ENCODE measurements around the gene TSPAN6. TPM values are rescaled to one million over a fixed set of nuclear protein-coding genes. Genes with fewer than 3 reads are reported as not detected.

The TSPAN6 gene
- total and polyA plus RNA-seq, 2 of the 4 experiments (the other 2 are of a cell fraction), result 16.1 to 20.1 TPM

DNA sequence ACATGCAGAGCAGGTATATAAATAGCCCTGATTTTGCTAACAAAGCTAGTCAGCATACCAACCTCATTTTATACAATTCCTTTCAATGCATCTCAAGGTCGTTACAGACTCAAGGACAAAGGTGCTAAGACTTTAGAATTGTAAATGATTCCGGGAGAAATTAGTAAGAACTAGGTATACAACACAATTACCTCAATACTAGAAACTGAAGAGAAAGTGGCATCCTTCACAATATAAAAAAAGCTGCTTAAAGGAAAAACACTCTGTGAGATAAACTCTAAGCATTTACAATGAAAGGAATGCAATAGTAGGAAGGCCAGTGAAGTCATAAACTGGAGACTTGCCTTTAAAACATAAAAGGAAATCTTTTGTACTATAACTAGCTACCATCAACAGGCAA is 40.0 kb downstream of the TSPAN6 start:
- DNase-seq, result no peak
- no peak overlapping the region for H2BK5ac ChIP-seq (ENCODE audit: low read depth, low read length, poor library complexity, severe bottlenecking)

More for the DNA sequence above, 40.0 kb downstream of the TSPAN6 start:
- H3K56ac ChIP-seq (ENCODE audit: extremely low read depth, insufficient read depth, low read length), result no peak overlapping the region
- H3K27me3 ChIP-seq (ENCODE audit: control insufficient read depth, insufficient read depth, low read length), result peaks cover 7% of the 10 kb centered on the region
- H2AFZ ChIP-seq (replicated peaks; ENCODE audit: low read length, poor library complexity), result no peak overlapping the region
- no CpG with 5 or more reads among the region's 2 CpGs for WGBS, 2 experiments (ENCODE audit: extremely low coverage in 2 of 2, insufficient read length in 1 of 2)
- no peak overlapping the region for H2BK15ac ChIP-seq (ENCODE audit: low read depth, low read length)
- no peak for ATAC-seq (ENCODE audit: low read depth)
- no peak overlapping the region for H4K91ac ChIP-seq (ENCODE audit: insufficient read depth, low read depth, low read length)
- no peak overlapping the region for H2BK120ac ChIP-seq (ENCODE audit: low read depth, low read length)
- no peaks in the 10 kb centered on the region for H4K20me1 ChIP-seq (ENCODE audit: insufficient read depth, low read length)
- no peak overlapping the region for H2BK20ac ChIP-seq (ENCODE audit: low read depth, low read length)
- H3K9ac ChIP-seq (ENCODE audit: low read depth, low read length), result no peak overlapping the region
- no TSS peak for BruUV-seq (replicated peaks)
- H3K9me1 ChIP-seq (ENCODE audit: insufficient read depth, low read length), result no peaks in the 10 kb centered on the region
- H2AK5ac ChIP-seq (ENCODE audit: low read depth, low read length), result no peak overlapping the region
- no peaks in the 10 kb centered on the region for H3K36me3 ChIP-seq (ENCODE audit: control insufficient read depth, insufficient read depth, low read length)
- intact Hi-C loops (cut with micrococcal nuclease), result no loop called here
- no peaks in the 10 kb centered on the region for H3K79me1 ChIP-seq (ENCODE audit: low read depth in 1 of 2, low read length in 2 of 2)
- dilution Hi-C loops (cut with HindIII; ENCODE audit: low sequenced_read_pairs, unreplicated experiment), result no loop called here
- H4K8ac ChIP-seq (ENCODE audit: low read depth in 2 of 2, low read length in 2 of 2), result no peak overlapping the region
- no peak overlapping the region for H3K14ac ChIP-seq (replicated peaks; ENCODE audit: low read depth, low read length)
- TF ChIP-seq CEBPB (IDR thresholded peaks at IDR 0.05; ENCODE audit: low read depth, low read length) (no peak), MAFK (IDR thresholded peaks at IDR 0.05; ENCODE audit: low read depth, low read length) (no peak), FOS (IDR thresholded peaks at IDR 0.05; ENCODE audit: low read depth, low read length) (no peak), MAZ (IDR thresholded peaks at IDR 0.05; ENCODE audit: borderline replicate concordance, low read depth, low read length) (no peak), POLR2A (IDR thresholded peaks at IDR 0.05; ENCODE audit: low read depth, low read length) (no peak), NFE2L2 (IDR thresholded peaks at IDR 0.05; ENCODE audit: low read depth, low read length) (no peak), CHD1 (IDR thresholded peaks at IDR 0.05; ENCODE audit: low read depth, low read length) (no peak), RAD21 (IDR thresholded peaks at IDR 0.05; ENCODE audit: low read length) (no peak), RFX5 (IDR thresholded peaks at IDR 0.05; ENCODE audit: low read depth, low read length) (no peak)
- TF ChIP-seq, protein P1, sequence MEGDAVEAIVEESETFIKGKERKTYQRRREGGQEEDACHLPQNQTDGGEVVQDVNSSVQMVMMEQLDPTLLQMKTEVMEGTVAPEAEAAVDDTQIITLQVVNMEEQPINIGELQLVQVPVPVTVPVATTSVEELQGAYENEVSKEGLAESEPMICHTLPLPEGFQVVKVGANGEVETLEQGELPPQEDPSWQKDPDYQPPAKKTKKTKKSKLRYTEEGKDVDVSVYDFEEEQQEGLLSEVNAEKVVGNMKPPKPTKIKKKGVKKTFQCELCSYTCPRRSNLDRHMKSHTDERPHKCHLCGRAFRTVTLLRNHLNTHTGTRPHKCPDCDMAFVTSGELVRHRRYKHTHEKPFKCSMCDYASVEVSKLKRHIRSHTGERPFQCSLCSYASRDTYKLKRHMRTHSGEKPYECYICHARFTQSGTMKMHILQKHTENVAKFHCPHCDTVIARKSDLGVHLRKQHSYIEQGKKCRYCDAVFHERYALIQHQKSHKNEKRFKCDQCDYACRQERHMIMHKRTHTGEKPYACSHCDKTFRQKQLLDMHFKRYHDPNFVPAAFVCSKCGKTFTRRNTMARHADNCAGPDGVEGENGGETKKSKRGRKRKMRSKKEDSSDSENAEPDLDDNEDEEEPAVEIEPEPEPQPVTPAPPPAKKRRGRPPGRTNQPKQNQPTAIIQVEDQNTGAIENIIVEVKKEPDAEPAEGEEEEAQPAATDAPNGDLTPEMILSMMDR (conservative IDR thresholded peaks at IDR 0.05; ENCODE audit: low read depth, low read length), result no peak
- TF ChIP-seq, protein P2, sequence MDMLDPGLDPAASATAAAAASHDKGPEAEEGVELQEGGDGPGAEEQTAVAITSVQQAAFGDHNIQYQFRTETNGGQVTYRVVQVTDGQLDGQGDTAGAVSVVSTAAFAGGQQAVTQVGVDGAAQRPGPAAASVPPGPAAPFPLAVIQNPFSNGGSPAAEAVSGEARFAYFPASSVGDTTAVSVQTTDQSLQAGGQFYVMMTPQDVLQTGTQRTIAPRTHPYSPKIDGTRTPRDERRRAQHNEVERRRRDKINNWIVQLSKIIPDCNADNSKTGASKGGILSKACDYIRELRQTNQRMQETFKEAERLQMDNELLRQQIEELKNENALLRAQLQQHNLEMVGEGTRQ (IDR thresholded peaks at IDR 0.05; ENCODE audit: low read depth, low read length), result no peak
- H3K4me1 ChIP-seq (ENCODE audit: control insufficient read depth, insufficient read depth, low read length), result no peaks in the 10 kb centered on the region
- no peak overlapping the region for H4K5ac ChIP-seq (ENCODE audit: low read depth, low read length)
- ChIA-PET CTCF (interaction anchor here (1.2 kb wide), 1 partner anchor 172 kb away, joined by 3 read pairs; no protein-coding TSS in a partner anchor), POLR2A (ENCODE audit: unreplicated experiment) (no interaction called here)
- no peak overlapping the region for H2AK9ac ChIP-seq (replicated peaks; ENCODE audit: low read depth, low read length, poor library complexity)
- in situ Hi-C loops (cut with MboI; ENCODE audit: low sequenced_read_pairs), result no loop called here
- no peak overlapping the region for H3K4ac ChIP-seq (ENCODE audit: low read depth, low read length)
- H3K4me3 ChIP-seq (ENCODE audit: insufficient read depth, low read depth, low read length), result no peak overlapping the region
- H3K23ac ChIP-seq (ENCODE audit: low read depth, low read length), result no peak overlapping the region
- no peak overlapping the region for H3K4me2 ChIP-seq (ENCODE audit: low read depth, low read length)
- no peak overlapping the region for H3K18ac ChIP-seq (ENCODE audit: low read depth, low read length)
- H3K9me3 ChIP-seq (ENCODE audit: control insufficient read depth, insufficient read depth, low read length), result no peaks in the 10 kb centered on the region
- no peak overlapping the region for H3K27ac ChIP-seq (ENCODE audit: insufficient read depth, low read length)

Measured in IMR-90 (cell line).